Keratinocyte (primary cell): Measurements from ENCODE around the gene NPM1. TPM values are rescaled to one million over a fixed set of nuclear protein-coding genes. Genes with fewer than 3 reads are reported as not detected.

Source experiments
- DNase-seq: peaks from one replicate; pipeline ENCODE4 v3.0.0-alpha.2; 2011; ENCODE audit warnings: low read depth, missing footprints, low spot score
- FAIRE-seq: peaks from 2 replicates; lab custom pipeline; 2011; peaks lifted over from hg19 to GRCh38; lab: Jason Lieb, UNC
- H2AFZ ChIP-seq: 2 replicates; pipeline ENCODE4 v1.6.0; 2012; ENCODE audit warnings: low read length, control low read depth, inconsistent platforms; ENCODE audit not compliant: control insufficient read depth
- H3K27ac ChIP-seq: 2 replicates; pipeline ENCODE4 v1.5.1; 2011; ENCODE audit warnings: low read length; ENCODE audit not compliant: control insufficient read depth, insufficient read depth
- H3K27me3 ChIP-seq: 3 replicates; pipeline ENCODE4 v1.6.0; 2011; ENCODE audit warnings: low read length; ENCODE audit not compliant: control insufficient read depth, insufficient read depth; ENCODE audit errors: extremely low read depth
- H3K36me3 ChIP-seq, 2 experiments: 2 replicates in 1 of 2; 3 replicates in 1 of 2; pipeline ENCODE4 v1.5.1; 2011; ENCODE audit warnings: low read length in 2 of 2, mild to moderate bottlenecking in 1 of 2; ENCODE audit not compliant: control insufficient read depth in 2 of 2, insufficient read depth in 2 of 2; ENCODE audit errors: extremely low read depth in 1 of 2
- H3K4me1 ChIP-seq: 3 replicates; pipeline ENCODE4 v1.5.1; 2011; ENCODE audit warnings: low read length; ENCODE audit not compliant: control insufficient read depth, insufficient read depth; ENCODE audit errors: extremely low read depth
- H3K4me2 ChIP-seq: 3 replicates; pipeline ENCODE4 v1.6.0; 2011; ENCODE audit warnings: low read depth, low read length; ENCODE audit not compliant: control insufficient read depth, insufficient read depth; ENCODE audit errors: extremely low read depth
- H3K4me3 ChIP-seq, 3 experiments: fragments of 200-600 bp in 1 of 3; sonication (generic) in 1 of 3; 2 replicates in 2 of 3; 3 replicates in 1 of 3; pipeline ENCODE4 v1.5.1; 2011 to 2016; ENCODE audit warnings: low read length in 3 of 3, mild to moderate bottlenecking in 3 of 3, control low read depth in 2 of 3, inconsistent platforms in 1 of 3, low read depth in 1 of 3, mixed read lengths in 1 of 3, mixed run types in 1 of 3, moderate library complexity in 1 of 3; ENCODE audit not compliant: control insufficient read depth in 2 of 3, insufficient read depth in 2 of 3; ENCODE audit errors: extremely low read depth in 1 of 3
- H3K79me2 ChIP-seq: 2 replicates; pipeline ENCODE4 v1.6.0; 2012; ENCODE audit warnings: low read length; ENCODE audit not compliant: control insufficient read depth, insufficient read depth
- H3K9ac ChIP-seq: 3 replicates; pipeline ENCODE4 v1.6.0; 2011; ENCODE audit warnings: low read length; ENCODE audit not compliant: control insufficient read depth, insufficient read depth; ENCODE audit errors: extremely low read depth
- H3K9me1 ChIP-seq: 3 replicates; pipeline ENCODE4 v1.6.0; 2011; ENCODE audit warnings: low read length; ENCODE audit not compliant: control insufficient read depth, insufficient read depth; ENCODE audit errors: extremely low read depth
- H3K9me3 ChIP-seq: 2 replicates; pipeline ENCODE4 v1.5.1; 2012; ENCODE audit warnings: low read depth, low read length; ENCODE audit not compliant: control insufficient read depth
- H4K20me1 ChIP-seq: 3 replicates; pipeline ENCODE4 v1.6.0; 2011; ENCODE audit warnings: low read length; ENCODE audit not compliant: control insufficient read depth, insufficient read depth; ENCODE audit errors: extremely low read depth
- EZH2 ChIP-seq: IDR thresholded peaks from one replicate; pipeline ENCODE4 v1.6.1; 2012; ENCODE audit warnings: inconsistent platforms, mild to moderate bottlenecking, low read length, moderate library complexity
- dilution Hi-C: fragments of 300-500 bp; cut with MboI; formaldehyde crosslinking; loops from one replicate; pipeline ENCODE4 v1.7.0; 2020; ENCODE audit warnings: low sequenced_read_pairs; ENCODE audit not compliant: extremely low pct_ligation_motif_present
- polyA plus RNA-seq, 5 experiments: library from polyadenylated mRNA; depleted of rRNA in 3 of 5; stranded (reverse) in 3 of 5; stranded (forward) in 1 of 5; unstranded in 1 of 5; fragments of >200 nt; gene quantifications; 1 replicate in 1 of 5; 2 replicates in 3 of 5; 3 replicates in 1 of 5; pipeline versions ENCODE4 v1.2.1 to v1.2.3, GENCODE V29; 2011 to 2012; ENCODE audit warnings: missing spikeins in 2 of 5, low read depth in 1 of 5, low replicate concordance in 1 of 5
- TF ChIP-seq, protein P1 (sequence below), 3 experiments: IDR thresholded peaks in 1 of 3; conservative IDR thresholded peaks in 1 of 3; optimal IDR thresholded peaks in 1 of 3; 2 replicates in 2 of 3; 3 replicates in 1 of 3; pipeline versions ENCODE3 to v1.5.1; 2011; ENCODE audit warnings: low read length in 3 of 3, mild to moderate bottlenecking in 3 of 3, moderate library complexity in 2 of 3, control low read depth in 1 of 3, inconsistent platforms in 1 of 3; ENCODE audit not compliant: insufficient read depth in 2 of 3; ENCODE audit errors: extremely low read depth in 1 of 3

Gene NPM1
- polyA plus RNA-seq, 1 donor (not counting 4 experiments of a cell fraction or from before 2014, with no cell fraction given) = 2,398 TPM

DNA sequence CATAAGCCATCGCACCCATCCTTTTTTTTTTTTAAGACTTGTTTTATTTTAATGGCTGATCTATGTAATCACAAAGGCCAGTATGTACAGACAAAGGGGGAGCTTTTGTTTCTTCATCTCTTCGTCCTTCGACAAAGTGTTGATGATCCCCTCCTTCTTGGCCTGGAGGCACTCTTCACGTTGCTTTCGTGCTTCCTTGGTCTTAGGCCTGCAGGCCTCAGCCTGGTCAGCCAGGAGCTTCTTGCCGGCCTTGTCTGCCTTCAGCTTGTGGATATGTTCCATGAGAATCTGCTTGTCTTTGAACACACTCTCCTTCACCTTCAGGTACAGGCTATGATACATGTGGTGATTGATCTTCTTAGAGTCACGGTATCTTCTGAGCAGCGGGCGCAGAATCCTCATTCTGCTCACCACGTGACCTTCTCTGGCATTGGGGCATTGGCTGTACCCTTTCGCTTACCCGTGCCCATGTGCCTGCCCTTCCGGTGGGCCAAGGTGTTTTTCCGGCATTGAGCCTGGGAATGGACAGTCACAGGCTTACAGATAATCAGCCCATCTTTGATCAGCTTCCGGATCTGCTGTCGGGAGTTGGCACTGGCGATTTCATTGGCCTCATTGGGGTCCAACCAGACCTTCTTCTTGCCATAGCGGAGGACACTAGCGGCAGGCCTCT, 42.6 kb upstream of the NPM1 start:
- Histone ChIP-seq H3K27ac (no peak overlapping the region), H4K20me1 (no peaks in the 10 kb centered on the region), H2AFZ (no peak overlapping the region), H3K4me3 (no peak overlapping the region), H3K4me2 (no peak overlapping the region), H3K9me3 (no peaks in the 10 kb centered on the region), H3K27me3 (no peaks in the 10 kb centered on the region), H3K79me2 (no peaks in the 10 kb centered on the region), H3K9ac (no peak overlapping the region), H3K36me3 (no peaks in the 10 kb centered on the region), H3K4me1 (no peaks in the 10 kb centered on the region), H3K9me1 (no peaks in the 10 kb centered on the region)
- TF ChIP-seq, protein P1, sequence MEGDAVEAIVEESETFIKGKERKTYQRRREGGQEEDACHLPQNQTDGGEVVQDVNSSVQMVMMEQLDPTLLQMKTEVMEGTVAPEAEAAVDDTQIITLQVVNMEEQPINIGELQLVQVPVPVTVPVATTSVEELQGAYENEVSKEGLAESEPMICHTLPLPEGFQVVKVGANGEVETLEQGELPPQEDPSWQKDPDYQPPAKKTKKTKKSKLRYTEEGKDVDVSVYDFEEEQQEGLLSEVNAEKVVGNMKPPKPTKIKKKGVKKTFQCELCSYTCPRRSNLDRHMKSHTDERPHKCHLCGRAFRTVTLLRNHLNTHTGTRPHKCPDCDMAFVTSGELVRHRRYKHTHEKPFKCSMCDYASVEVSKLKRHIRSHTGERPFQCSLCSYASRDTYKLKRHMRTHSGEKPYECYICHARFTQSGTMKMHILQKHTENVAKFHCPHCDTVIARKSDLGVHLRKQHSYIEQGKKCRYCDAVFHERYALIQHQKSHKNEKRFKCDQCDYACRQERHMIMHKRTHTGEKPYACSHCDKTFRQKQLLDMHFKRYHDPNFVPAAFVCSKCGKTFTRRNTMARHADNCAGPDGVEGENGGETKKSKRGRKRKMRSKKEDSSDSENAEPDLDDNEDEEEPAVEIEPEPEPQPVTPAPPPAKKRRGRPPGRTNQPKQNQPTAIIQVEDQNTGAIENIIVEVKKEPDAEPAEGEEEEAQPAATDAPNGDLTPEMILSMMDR (optimal IDR thresholded peaks at IDR 0.05 in 1 of 3, IDR thresholded peaks at IDR 0.05 in 1 of 3, conservative IDR thresholded peaks at IDR 0.05 in 1 of 3; ENCODE audit: extremely low read depth in 1 of 3, insufficient read depth in 2 of 3, low read length in 3 of 3) = no peak
- TF ChIP-seq EZH2 = no peak
- dilution Hi-C loops = no loop called here
- DNase-seq = no peak
- FAIRE-seq = no peak

DNA sequence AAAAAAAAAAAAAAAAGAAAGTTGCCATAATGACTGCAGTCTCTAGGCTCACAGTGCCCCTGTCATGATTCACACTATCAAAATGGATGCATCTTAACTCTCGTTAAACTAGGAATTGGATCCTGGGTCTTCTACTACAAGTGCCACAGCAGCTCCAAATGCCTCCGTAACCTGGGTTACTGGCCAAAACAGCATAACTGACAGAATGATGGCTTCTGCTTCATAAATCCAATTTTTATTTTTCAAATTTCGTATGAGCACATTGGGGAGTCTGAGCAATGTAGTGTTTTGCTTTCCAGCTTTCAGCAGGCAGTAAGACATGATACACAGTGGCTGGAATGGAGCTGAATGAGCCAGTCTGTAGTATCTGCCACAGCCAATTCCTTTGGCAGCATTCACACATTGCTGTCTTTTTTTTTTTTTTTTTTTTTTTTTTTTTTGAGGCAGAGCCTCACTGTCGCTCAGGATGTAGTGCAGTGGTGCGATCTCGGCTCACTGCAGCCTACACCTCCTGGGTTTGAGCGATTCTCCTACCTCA, 36.0 kb upstream of the NPM1 start:
- DNase-seq (no peak), FAIRE-seq (no peak)
- H3K4me2 ChIP-seq = no peak overlapping the region
- no peaks in the 10 kb centered on the region for H3K4me1 ChIP-seq
- H2AFZ ChIP-seq = no peak overlapping the region
- no peak for TF ChIP-seq EZH2
- TF ChIP-seq, protein P1 (optimal IDR thresholded peaks at IDR 0.05 in 1 of 3, IDR thresholded peaks at IDR 0.05 in 1 of 3, conservative IDR thresholded peaks at IDR 0.05 in 1 of 3; ENCODE audit: extremely low read depth in 1 of 3, insufficient read depth in 2 of 3, low read length in 3 of 3) = no peak
- no peaks in the 10 kb centered on the region for H3K9me3 ChIP-seq
- H3K4me3 ChIP-seq = no peak overlapping the region
- dilution Hi-C loops = no loop called here
- no peaks in the 10 kb centered on the region for H3K79me2 ChIP-seq
- no peak overlapping the region for H3K9ac ChIP-seq
- H3K27ac ChIP-seq = no peak overlapping the region
- H3K9me1 ChIP-seq = no peaks in the 10 kb centered on the region
- H3K27me3 ChIP-seq = no peaks in the 10 kb centered on the region
- no peaks in the 10 kb centered on the region for H3K36me3 ChIP-seq
- no peaks in the 10 kb centered on the region for H4K20me1 ChIP-seq
